IPS-20b (cell line): ENCODE data around the gene PSMD14.
A peak's percentile ranks its signal among the peaks of the same experiment; 100 is the strongest.
"Not testable (repeated sequence)": the region's sequence is repeated elsewhere in the genome, so short reads cannot be mapped to it uniquely, and the experiment has no call there.

Experiments
- H3K27ac ChIP-seq: one replicate; pipeline ENCODE4 v1.5.1; 2013; ENCODE audit warnings: low read length
- H3K27me3 ChIP-seq: 2 replicates; pipeline ENCODE4 v1.6.1; 2013; ENCODE audit warnings: mild to moderate bottlenecking, low read length, inconsistent platforms; ENCODE audit not compliant: insufficient read depth
- H3K36me3 ChIP-seq: 2 replicates; pipeline ENCODE4 v1.6.1; 2013; ENCODE audit warnings: low read depth, mild to moderate bottlenecking, inconsistent platforms, low read length, moderate library complexity; ENCODE audit not compliant: insufficient read depth
- H3K4me1 ChIP-seq: 2 replicates; pipeline ENCODE4 v1.6.1; 2013; ENCODE audit warnings: mild to moderate bottlenecking, control low read depth, inconsistent platforms, low read length, moderate library complexity; ENCODE audit not compliant: insufficient read depth
- H3K4me3 ChIP-seq: 2 replicates; pipeline ENCODE4 v1.5.1; 2013; ENCODE audit warnings: mild to moderate bottlenecking, low read length, inconsistent platforms
- H3K9ac ChIP-seq: 2 replicates; pipeline ENCODE4 v1.6.1; 2013; ENCODE audit warnings: low read depth, mild to moderate bottlenecking, inconsistent platforms, low read length, moderate library complexity
- H3K9me3 ChIP-seq: 2 replicates; pipeline ENCODE4 v1.6.1; 2013; ENCODE audit warnings: mild to moderate bottlenecking, low read depth, low read length, inconsistent platforms; ENCODE audit not compliant: insufficient read depth

The PSMD14 gene

DNA sequence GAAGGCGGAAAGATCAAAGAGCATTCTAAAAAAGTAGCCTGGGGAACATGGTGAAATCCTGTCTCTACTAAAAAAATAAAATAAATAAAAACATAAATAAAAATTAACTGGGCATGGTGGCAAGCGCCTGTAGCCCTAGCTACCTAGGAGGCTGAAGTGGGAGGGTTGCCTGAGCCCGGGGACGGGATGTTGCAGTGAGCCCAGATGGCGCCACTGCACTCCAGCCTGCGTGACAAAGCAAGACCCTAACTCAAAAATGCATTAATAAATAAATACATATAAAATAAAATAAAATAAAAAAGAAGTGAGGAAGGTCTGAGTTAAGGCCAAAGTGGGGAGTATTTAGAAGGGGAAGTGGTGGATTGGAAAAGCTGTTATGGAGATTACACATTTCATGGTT lies 1.3 kb upstream of the PSMD14 start:
- no peaks in the 10 kb centered on the region for H3K9me3 ChIP-seq

DNA sequence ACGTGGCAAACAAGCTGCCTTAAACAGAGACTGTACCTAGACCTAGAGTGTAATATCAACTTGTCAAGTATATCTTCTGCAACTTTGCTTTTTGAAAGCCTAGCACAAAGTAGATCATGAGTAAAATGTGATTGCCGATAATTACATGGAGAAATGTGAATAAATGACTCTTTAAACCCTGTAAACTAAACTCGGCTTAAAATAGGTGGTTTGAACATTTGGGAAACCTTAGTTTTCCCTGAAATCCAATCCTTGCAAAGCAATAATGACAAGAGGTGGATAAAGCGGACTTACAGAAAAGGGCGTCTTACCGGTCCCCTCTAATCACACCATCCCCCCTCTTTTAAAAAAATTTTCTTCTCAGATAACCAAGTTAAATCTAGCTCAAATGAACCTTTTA lies 549 bp upstream of the PSMD14 start:
- H3K4me1 ChIP-seq, result no peaks in the 10 kb centered on the region
- H3K27me3 ChIP-seq, result no peaks in the 10 kb centered on the region
- H3K9me3 ChIP-seq, result no peaks in the 10 kb centered on the region
- H3K36me3 ChIP-seq, result peaks cover 2% of the 10 kb centered on the region
- H3K27ac ChIP-seq, result no peak overlapping the region
- peak overlapping the region; percentile 91 for H3K4me3 ChIP-seq
- peak overlapping the region; percentile 93; the same call in 1 of the 2 replicates for H3K9ac ChIP-seq

More for the DNA sequence above, 1.3 kb upstream of the PSMD14 start:
- Histone ChIP-seq H3K27me3 (no peaks in the 10 kb centered on the region), H3K4me1 (no peaks in the 10 kb centered on the region), H3K36me3 (no peaks in the 10 kb centered on the region), H3K4me3 (peak overlapping the region; percentile 91; the same call in 1 of the 2 replicates), H3K27ac (no peak overlapping the region), H3K9ac (no peak overlapping the region)

DNA sequence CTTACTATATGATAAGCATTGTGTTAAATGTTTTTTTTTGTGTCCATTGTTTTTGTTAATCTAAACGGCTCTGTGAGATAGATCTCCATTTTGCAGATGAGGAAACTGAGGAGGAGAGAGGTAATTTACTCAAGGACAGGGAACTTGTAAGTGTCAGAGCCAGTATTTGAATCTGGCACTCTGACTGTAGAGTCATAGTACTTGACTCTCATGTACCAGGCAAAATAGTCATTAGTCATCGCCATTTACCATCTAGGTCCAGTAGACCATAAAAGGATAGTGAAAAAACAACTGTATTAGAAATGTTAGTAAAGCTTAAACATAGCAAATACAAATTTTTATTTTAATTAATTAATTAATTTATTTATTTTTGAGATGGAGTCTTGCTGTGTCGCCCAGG lies 4.8 kb downstream of the PSMD14 start:
- Histone ChIP-seq H3K27me3 (no peaks in the 10 kb centered on the region), H3K4me3 (no peak overlapping the region), H3K9ac (no peak overlapping the region), H3K4me1 (no peaks in the 10 kb centered on the region), H3K36me3 (peaks cover 19% of the 10 kb centered on the region), H3K9me3 (no peaks in the 10 kb centered on the region), H3K27ac (no peak overlapping the region)

DNA sequence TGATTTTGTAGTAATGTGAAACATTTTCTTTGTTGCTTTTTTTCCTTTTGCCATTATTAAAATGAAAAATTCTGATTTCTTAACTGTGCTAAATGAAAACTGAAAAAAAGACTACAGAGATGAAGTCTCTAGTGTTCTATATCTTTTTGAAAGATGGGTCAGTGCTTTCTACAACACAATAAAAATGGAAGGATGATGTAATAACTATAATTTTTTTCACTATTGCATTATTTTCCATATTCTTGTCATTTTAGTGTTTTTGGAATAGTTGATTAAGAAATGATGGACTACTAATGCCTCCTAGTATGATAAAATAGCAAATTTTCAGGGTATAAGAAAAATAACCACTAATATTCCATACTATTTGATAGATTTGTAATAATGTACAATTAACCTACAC lies 7.2 kb downstream of the PSMD14 start:
- peaks cover 40% of the 10 kb centered on the region for H3K36me3 ChIP-seq
- no peaks in the 10 kb centered on the region for H3K9me3 ChIP-seq
- no peak overlapping the region for H3K4me3 ChIP-seq
- no peak overlapping the region for H3K9ac ChIP-seq
- H3K27ac ChIP-seq, result no peak overlapping the region
- no peaks in the 10 kb centered on the region for H3K4me1 ChIP-seq
- no peaks in the 10 kb centered on the region for H3K27me3 ChIP-seq

DNA sequence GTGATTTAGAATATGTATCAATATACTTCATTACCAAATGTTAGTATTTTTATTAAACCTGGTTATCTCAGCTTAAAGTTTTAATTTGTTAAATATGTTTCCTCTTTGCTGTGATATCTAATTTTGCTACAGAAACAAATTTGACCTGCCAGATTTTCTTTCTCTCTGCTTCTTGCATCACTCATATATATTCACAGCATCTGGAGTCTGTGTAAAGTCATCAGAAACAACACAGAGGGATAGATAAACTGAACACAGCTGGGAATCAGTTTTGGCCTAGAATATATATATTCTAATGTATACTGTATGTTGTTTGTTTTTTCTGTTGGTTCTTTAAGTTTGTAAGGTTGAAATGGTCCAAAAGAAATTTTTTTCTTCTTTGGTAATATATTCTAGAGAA lies 8.5 kb downstream of the PSMD14 start:
- Histone ChIP-seq H3K9ac (no peak overlapping the region), H3K36me3 (peaks cover 48% of the 10 kb centered on the region), H3K27ac (no peak overlapping the region), H3K9me3 (no peaks in the 10 kb centered on the region), H3K4me1 (peaks cover 5% of the 10 kb centered on the region; the same call in 1 of the 2 replicates), H3K4me3 (no peak overlapping the region), H3K27me3 (no peaks in the 10 kb centered on the region)

DNA sequence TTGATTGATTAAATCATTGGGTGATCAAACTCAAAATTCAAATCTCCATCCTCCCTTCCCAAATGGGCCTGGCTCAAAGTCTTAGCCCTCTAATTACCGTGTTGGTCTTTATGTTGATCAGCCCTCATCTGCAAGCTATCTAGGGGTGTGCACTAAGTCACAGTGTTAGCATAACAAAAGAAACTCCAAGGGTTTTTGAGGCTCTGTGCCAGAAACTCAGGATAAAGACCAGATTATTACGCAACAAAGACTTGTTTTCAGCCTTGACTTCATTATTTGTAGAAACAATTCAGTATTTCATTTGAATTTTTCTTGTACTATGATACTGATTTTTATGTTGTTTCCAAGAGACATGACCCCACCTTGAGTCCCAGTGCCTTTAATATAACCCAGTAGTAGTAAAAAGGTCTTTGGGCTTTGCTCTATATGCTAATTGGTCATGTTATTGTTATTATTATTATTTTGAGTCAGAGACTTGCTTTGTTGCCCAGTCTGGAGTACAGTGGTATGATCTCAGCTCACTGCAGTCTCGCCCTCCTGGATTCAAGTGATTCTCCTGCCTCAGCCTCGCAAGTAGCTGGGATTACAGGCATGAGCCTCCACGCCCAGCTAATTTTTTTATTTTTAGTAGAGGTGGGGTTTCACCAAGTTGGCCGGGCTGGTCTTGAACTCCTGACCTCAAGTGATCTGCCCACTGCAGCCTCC lies 13.9 kb downstream of the PSMD14 start:
- Histone ChIP-seq H3K36me3 (peaks cover 80% of the 10 kb centered on the region), H3K9me3 (no peaks in the 10 kb centered on the region), H3K9ac (no peak overlapping the region), H3K27me3 (no peaks in the 10 kb centered on the region), H3K27ac (no peak overlapping the region), H3K4me3 (no peak overlapping the region), H3K4me1 (peaks cover 11% of the 10 kb centered on the region; the same call in 1 of the 2 replicates)

DNA sequence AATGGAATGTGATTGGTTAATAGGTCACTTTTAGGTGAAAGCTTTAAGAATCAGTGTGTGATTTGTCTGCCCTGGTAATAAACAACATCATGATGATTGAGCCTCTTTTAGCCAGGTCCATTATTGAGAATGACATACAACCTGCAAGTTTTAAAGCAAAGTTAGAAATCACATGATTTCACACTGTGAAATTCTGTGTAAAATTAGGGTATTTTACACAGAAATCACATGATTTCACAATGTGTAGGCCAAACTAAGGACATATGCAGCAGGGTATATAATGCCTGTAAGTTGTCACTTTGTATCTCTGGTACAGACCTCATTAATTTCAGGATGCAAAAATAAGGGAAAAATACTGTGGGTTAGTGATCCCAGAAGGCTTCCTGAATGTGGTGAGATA lies 16.7 kb downstream of the PSMD14 start:
- Histone ChIP-seq H3K4me1 (peaks cover 11% of the 10 kb centered on the region; the same call in 1 of the 2 replicates), H3K36me3 (peaks cover 58% of the 10 kb centered on the region), H3K27ac (no peak overlapping the region), H3K9ac (no peak overlapping the region), H3K9me3 (no peaks in the 10 kb centered on the region), H3K27me3 (no peaks in the 10 kb centered on the region), H3K4me3 (no peak overlapping the region)

DNA sequence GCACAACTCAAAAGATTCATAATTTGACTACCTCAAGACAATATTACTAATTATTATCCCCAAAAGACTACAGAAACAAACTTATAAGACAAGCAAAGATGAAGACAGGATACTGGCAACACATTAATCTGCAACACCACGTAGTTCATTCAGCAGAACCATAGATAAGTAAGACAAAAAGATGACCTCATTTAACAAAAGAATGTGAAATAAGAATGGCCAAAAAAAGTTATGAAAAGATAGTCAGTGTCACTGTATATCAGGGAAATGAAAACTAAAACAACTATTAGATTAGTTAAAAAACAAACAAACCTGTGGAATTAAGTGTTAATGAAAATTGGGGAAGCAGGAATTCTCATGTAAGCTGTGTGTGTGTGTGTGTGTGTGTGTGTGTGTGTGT lies 19.4 kb downstream of the PSMD14 start:
- H3K27me3 ChIP-seq, result no peaks in the 10 kb centered on the region
- peaks cover 41% of the 10 kb centered on the region for H3K36me3 ChIP-seq
- H3K4me3 ChIP-seq, result no peak overlapping the region
- H3K9me3 ChIP-seq, result no peaks in the 10 kb centered on the region
- H3K4me1 ChIP-seq, result no peaks in the 10 kb centered on the region
- H3K9ac ChIP-seq, result no peak overlapping the region
- no peak overlapping the region for H3K27ac ChIP-seq

DNA sequence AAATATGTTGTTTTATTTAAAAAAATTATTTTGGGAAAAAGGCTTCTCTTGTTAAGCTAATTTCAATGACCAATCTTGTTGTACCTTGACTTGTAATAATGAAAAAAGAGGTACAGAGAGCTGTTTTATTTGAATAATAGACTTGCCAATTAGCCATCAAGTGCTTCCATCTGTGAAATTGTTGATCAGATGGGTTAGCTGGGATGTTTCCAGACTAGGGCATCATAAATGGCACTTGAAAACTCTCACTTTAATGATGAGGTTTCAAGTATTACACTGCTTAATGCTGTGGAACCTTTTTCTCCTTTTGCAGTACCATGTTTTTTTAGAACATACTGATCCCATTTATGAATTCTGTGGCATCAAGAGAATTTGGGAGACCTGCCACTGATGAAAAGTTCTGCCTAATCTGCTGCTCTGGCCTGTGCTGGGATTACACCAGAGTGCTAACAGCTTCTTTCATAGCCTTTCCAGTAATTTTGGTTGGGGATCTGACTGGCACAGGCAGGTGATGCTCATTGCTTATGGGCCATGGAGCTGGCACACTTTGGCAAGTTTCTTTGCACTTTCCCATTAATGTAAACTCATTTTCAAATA lies 24.2 kb downstream of the PSMD14 start:
- Histone ChIP-seq H3K9ac (no peak overlapping the region), H3K36me3 (no peaks in the 10 kb centered on the region; the same call in 1 of the 2 replicates), H3K27me3 (no peaks in the 10 kb centered on the region), H3K27ac (no peak overlapping the region), H3K9me3 (no peaks in the 10 kb centered on the region), H3K4me3 (no peak overlapping the region), H3K4me1 (no peaks in the 10 kb centered on the region)

DNA sequence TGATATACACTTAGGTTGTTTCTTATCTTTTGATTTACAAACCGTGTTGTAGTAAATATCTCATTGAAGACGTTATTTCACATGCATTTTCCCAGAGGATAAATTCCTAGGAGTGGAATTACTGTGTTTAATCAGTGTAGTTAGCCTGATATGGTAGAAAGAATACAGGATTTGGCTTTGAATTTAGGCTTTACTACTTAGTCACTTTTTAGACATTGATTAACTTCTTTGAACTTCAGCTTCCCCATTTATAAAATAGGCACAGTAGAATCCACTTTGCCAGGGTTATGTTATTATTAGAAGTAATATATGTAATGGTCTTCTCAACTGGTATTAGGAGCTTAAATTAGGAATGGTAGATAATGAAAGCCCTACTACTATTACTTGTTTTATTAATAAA lies 27.4 kb downstream of the PSMD14 start:
- Histone ChIP-seq H3K9me3 (no peaks in the 10 kb centered on the region), H3K4me3 (no peak overlapping the region), H3K36me3 (peaks cover 4% of the 10 kb centered on the region), H3K4me1 (no peaks in the 10 kb centered on the region), H3K27me3 (no peaks in the 10 kb centered on the region), H3K27ac (no peak overlapping the region), H3K9ac (no peak overlapping the region)

DNA sequence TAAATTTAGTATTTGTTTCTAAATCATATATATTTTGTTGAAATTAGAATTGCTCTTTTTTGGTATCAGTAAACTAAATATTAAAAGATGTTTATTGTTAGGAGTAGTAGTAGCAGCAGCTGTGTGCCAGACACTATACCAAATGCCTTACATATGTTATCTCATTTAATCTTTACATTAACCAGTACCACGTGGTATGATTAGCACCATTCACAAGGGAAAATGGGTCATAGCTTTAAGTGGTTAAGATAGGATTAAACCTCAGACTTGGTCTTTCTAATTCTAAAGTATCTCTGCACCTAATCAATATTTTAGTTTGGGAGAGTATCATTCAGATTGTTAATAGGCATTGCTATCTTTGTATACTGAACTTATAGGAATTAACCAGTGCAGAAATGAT lies 29.0 kb downstream of the PSMD14 start:
- no peak overlapping the region for H3K9ac ChIP-seq
- no peaks in the 10 kb centered on the region for H3K9me3 ChIP-seq
- no peak overlapping the region for H3K4me3 ChIP-seq
- H3K4me1 ChIP-seq, result no peaks in the 10 kb centered on the region
- peaks cover 4% of the 10 kb centered on the region for H3K36me3 ChIP-seq
- H3K27ac ChIP-seq, result no peak overlapping the region
- no peaks in the 10 kb centered on the region for H3K27me3 ChIP-seq

DNA sequence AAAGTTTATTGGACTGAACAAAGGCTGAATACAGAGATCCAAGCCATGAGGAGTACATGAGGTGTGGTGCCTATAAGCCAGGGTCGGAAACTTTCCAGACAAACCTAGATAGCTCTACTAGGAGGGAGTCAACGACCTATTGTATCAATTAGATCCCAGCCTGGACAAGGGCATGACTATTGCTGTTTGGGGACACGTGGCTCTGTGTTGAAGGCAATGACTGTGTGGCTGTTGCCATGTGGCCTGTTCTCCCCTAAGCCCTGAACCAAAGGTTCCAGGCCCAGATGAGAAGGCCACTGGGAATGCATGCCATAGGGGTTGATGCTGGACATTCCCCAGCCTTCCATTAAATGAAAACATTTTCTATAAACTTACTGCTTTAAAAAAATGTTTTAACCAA lies 31.3 kb downstream of the PSMD14 start:
- not testable (repeated sequence) for H3K27ac ChIP-seq, H3K4me3 ChIP-seq, H3K4me1 ChIP-seq, H3K27me3 ChIP-seq, H3K9ac ChIP-seq, H3K9me3 ChIP-seq
- H3K36me3 ChIP-seq, result peaks cover 10% of the 10 kb centered on the region; the same call in 1 of the 2 replicates
